SW 1271 (cell line): ENCODE results near the gene FAM216A.
"Not testable (repeated sequence)": the region's sequence is repeated elsewhere in the genome, so short reads cannot be mapped to it uniquely, and the experiment has no call there.

ENCODE experiments used
- DNase-seq, 2 experiments: peaks; one replicate each; lab custom pipeline; 2025; lab: John Stamatoyannopoulos, UW

FAM216A gene

GRCh38 chr12:110468214-110469048 is at the start of gene FAM216A, which contains the start of gene GPN3:
Gene FAM216A, plus strand, starts transcription at chr12:110468845. Its CDS starts 31 bp downstream, at chr12:110468876.
Gene GPN3, minus strand, starts transcription at chr12:110468257. Its CDS starts 54 bp downstream, at chr12:110468203.
- DNase-seq, result peak; percentile 96 to 98

GRCh38 chr12:110420644-110421043 is 48.0 kb upstream of the FAM216A start:
- DNase-seq, result not testable (repeated sequence)

GRCh38 chr12:110421159-110421661 is 47.4 kb upstream of the FAM216A start:
- no peak for DNase-seq

GRCh38 chr12:110421701-110422100 is 46.9 kb upstream of the FAM216A start:
- no peak for DNase-seq

GRCh38 chr12:110424237-110424636 is 44.4 kb upstream of the FAM216A start:
- DNase-seq, result no peak

- no peak for DNase-seq
Measured at GRCh38 chr12:110426406-110426805, 42.2 kb upstream of the FAM216A start.

- not testable (repeated sequence) for DNase-seq
Measured at GRCh38 chr12:110429676-110430075, 39.0 kb upstream of the FAM216A start.

GRCh38 chr12:110431957-110432587 is 36.6 kb upstream of the FAM216A start:
- no peak for DNase-seq

- no peak for DNase-seq
Measured at GRCh38 chr12:110436231-110436630, 32.4 kb upstream of the FAM216A start.

GRCh38 chr12:110444455-110444854 is 24.2 kb upstream of the FAM216A start:
- no peak for DNase-seq

GRCh38 chr12:110449799-110450497 is 18.7 kb upstream of the FAM216A start, which contains the start of gene ARPC3:
Gene ARPC3, minus strand, starts transcription at chr12:110450337. Its CDS starts 77 bp downstream, at chr12:110450260.
- peak; percentile 81 to 93 for DNase-seq

- no peak for DNase-seq
Measured at GRCh38 chr12:110451263-110451662, 17.4 kb upstream of the FAM216A start.

- no peak for DNase-seq
Measured at GRCh38 chr12:110453569-110454296, 14.9 kb upstream of the FAM216A start.

- no peak for DNase-seq
Measured at GRCh38 chr12:110458756-110459155, 9.9 kb upstream of the FAM216A start.

GRCh38 chr12:110461189-110461588 is 7.5 kb upstream of the FAM216A start:
- not testable (repeated sequence) for DNase-seq

- DNase-seq, result no peak
Measured at GRCh38 chr12:110465024-110465423, 3.6 kb upstream of the FAM216A start.

GRCh38 chr12:110465765-110466164 is 2.9 kb upstream of the FAM216A start:
- DNase-seq, result not testable (repeated sequence)

GRCh38 chr12:110466791-110467190 is 1.9 kb upstream of the FAM216A start:
- no peak for DNase-seq

- DNase-seq, result no peak
Measured at GRCh38 chr12:110467847-110468213, 815 bp upstream of the FAM216A start.

GRCh38 chr12:110475426-110475825 is 6.8 kb downstream of the FAM216A start:
- no peak for DNase-seq

GRCh38 chr12:110498984-110499706 is 30.5 kb downstream of the FAM216A start:
- DNase-seq, result peak in 1 of 2 experiments; percentile 54
